Hepatocyte (in vitro differentiated cells): ENCODE results near the gene GAD2.

Source experiments
- EZH2phosphoT487 ChIP-seq: fragments of 200-600 bp; sonication (generic); IDR thresholded peaks from one replicate; pipeline ENCODE4 v1.6.1; 2018; ENCODE audit warnings: antibody characterized with exemption, mild to moderate bottlenecking, low read depth, moderate library complexity; ENCODE audit not compliant: unreplicated experiment, severe bottlenecking
- TF ChIP-seq, protein P1 (sequence below): fragments of 200-600 bp; sonication (generic); IDR thresholded peaks from 2 replicates; pipeline ENCODE4 v1.5.1; 2016; ENCODE audit warnings: antibody characterized with exemption, mild to moderate bottlenecking; ENCODE audit not compliant: poor library complexity

DNA sequence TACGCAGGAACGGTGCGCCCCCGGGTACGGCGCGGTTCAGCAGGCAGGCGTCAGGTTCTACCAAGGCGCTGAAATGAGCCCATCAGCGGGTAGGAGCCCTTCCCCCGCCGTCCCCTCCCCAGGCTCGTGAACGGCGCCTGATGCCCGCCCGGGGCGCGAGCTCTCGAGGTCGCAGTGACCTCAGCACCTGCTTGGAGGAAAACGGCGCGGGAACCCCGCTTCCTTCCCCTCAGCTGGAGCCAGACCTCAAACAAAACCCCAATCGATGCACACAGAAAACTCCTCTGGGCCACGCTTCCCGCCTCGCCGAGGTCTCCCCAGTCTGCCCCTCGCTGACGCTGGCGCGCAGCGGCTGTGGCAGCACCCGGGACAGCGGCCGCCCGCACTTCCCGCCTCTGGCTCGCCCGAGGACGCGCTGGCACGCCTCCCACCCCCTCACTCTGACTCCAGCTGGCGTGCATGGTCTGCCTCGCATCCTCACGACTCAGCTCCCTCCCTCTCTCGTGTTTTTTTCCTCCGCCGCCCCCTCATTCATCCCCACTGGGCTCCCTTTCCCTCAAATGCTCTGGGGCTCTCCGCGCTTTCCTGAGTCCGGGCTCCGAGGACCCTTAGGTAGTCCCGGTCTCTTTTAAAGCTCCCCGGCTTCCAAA lies 514 bp upstream of the GAD2 start:
- TF ChIP-seq, protein P1, sequence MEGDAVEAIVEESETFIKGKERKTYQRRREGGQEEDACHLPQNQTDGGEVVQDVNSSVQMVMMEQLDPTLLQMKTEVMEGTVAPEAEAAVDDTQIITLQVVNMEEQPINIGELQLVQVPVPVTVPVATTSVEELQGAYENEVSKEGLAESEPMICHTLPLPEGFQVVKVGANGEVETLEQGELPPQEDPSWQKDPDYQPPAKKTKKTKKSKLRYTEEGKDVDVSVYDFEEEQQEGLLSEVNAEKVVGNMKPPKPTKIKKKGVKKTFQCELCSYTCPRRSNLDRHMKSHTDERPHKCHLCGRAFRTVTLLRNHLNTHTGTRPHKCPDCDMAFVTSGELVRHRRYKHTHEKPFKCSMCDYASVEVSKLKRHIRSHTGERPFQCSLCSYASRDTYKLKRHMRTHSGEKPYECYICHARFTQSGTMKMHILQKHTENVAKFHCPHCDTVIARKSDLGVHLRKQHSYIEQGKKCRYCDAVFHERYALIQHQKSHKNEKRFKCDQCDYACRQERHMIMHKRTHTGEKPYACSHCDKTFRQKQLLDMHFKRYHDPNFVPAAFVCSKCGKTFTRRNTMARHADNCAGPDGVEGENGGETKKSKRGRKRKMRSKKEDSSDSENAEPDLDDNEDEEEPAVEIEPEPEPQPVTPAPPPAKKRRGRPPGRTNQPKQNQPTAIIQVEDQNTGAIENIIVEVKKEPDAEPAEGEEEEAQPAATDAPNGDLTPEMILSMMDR = no peak
- no peak for TF ChIP-seq EZH2phosphoT487
